Left lung (tissue), 10 donors: ENCODE results near the gene SUPT3H. TPM values are rescaled to one million over a fixed set of nuclear protein-coding genes. Genes with fewer than 3 reads are reported as not detected.

Experiments used
- ATAC-seq: fragments of 200-7000 bp; cut with Tn5 transposase; one replicate; pipeline ENCODE4 v1.9.1; 2020; ENCODE audit warnings: moderate library complexity
- DNase-seq, 4 donors: peaks; one replicate each; pipeline ENCODE4 v3.0.0-alpha.2; 2013 to 2020
- H3K27ac ChIP-seq, 2 donors: fragments of 200-600 bp; sonication (generic) in 1 of 2; one replicate each; pipeline versions ENCODE4 v1.5.0 to v1.8.0; 2020 to 2021
- H3K27me3 ChIP-seq, 2 donors: fragments of 200-600 bp; sonication (generic) in 1 of 2; one replicate each; pipeline versions ENCODE4 v1.5.0 to v1.8.0; 2020 to 2021
- H3K36me3 ChIP-seq, 2 donors: fragments of 200-600 bp; sonication (generic) in 1 of 2; one replicate each; pipeline versions ENCODE4 v1.5.0 to v1.8.0; 2020 to 2021
- H3K4me1 ChIP-seq, 2 donors: fragments of 200-600 bp; one replicate each; pipeline ENCODE4 v1.8.0; 2021
- H3K4me3 ChIP-seq, 2 donors: fragments of 200-600 bp; sonication (generic) in 1 of 2; one replicate each; pipeline versions ENCODE4 v1.5.0 to v1.8.0; 2020 to 2021; ENCODE audit warnings: mild to moderate bottlenecking in 1 of 2
- H3K9me3 ChIP-seq, 2 donors: fragments of 200-600 bp; sonication (generic) in 1 of 2; one replicate each; pipeline versions ENCODE4 v1.5.0 to v1.8.0; 2020 to 2021
- CTCF ChIP-seq, 2 donors: fragments of 200-600 bp; sonication (generic) in 1 of 2; IDR thresholded peaks; one replicate each; pipeline versions ENCODE4 v1.5.0 to v1.8.0; 2021; ENCODE audit warnings: antibody characterized with exemption in 2 of 2
- intact Hi-C, 2 donors: fragments of 100-400 bp; cut with DNase I; formaldehyde crosslinking; loops; one replicate each; pipeline versions ENCODE4 v1.11.2 to v1.14.2; 2022
- polyA plus RNA-seq, 6 donors: library from polyadenylated mRNA; unstranded; fragments of 120-200 nt; gene quantifications; one replicate each; pipeline ENCODE4 v1.2.1, GENCODE V29; 2013; ENCODE audit not compliant: insufficient read length in 6 of 6
- total RNA-seq, 2 donors: library from RNA; stranded (reverse); fragmentation: NEBNext Ultra II Directional; extraction: Animal tissue kit (Norgen Biotek cat#: 25700); gene quantifications; one replicate each; pipeline ENCODE4 v1.2.1, GENCODE V29; 2021
- donor health status: DM: no; HTN: yes; CAD: no.
- donor health status: DM: no; HTN: no; CAD: no.

Gene SUPT3H
- total and polyA plus RNA-seq, 8 donors: 4.7 to 33.0 (median 26.2) TPM

GRCh38 chr6:45078432-45078831, 299.3 kb downstream of the SUPT3H start:
- no peak for TF ChIP-seq CTCF (IDR thresholded peaks at IDR 0.05)
- Histone ChIP-seq H3K9me3 (peaks cover 0 to 23% of the 10 kb centered on the region in 2 donors), H3K4me3 (no peak overlapping the region), H3K27me3 (no peaks in the 10 kb centered on the region), H3K36me3 (no peaks in the 10 kb centered on the region), H3K27ac (no peak overlapping the region), H3K4me1 (no peaks in the 10 kb centered on the region)
- intact Hi-C loops: no loop called here
- DNase-seq: no peak
- ATAC-seq: no peak

DNA sequence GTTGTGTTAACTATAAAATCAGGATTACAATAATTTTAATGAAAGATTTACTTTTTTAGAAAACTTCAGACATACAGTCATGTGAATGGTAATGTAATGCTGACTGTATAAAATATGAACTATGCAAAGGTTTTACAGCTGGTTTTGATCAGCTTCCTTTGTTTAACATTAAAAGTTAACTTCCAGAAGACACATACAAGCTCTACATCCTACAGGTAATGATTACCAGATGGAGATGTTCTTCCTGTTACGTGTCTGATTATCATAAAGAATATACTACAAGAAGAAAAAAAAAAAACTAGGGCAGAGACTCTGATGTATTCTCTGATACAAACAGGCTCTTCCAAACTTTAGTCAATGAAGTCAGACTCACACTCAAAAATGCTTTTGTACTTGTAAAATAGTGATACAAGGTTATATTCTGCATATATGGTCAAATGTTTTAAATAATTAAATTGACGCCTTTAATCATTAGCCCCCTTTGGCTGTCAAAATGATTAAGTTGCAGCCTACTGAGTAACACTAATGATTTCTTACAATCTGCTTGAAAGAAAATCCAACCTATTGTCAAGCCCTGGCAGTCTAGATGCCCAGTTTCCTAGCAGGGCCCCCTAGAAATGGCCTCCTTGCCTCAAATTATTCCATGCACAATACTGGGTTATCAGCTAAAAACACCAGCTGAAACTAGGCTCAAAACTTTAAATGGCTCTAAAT, 301.4 kb downstream of the SUPT3H start:
- ATAC-seq (no peak), DNase-seq (no peak)
- intact Hi-C loops: no loop called here
- H3K9me3 ChIP-seq: peaks cover 0 to 23% of the 10 kb centered on the region in 2 donors
- no peak overlapping the region for H3K27ac ChIP-seq
- H3K4me3 ChIP-seq: no peak overlapping the region
- TF ChIP-seq CTCF (IDR thresholded peaks at IDR 0.05): no peak
- H3K27me3 ChIP-seq: no peaks in the 10 kb centered on the region
- no peaks in the 10 kb centered on the region for H3K36me3 ChIP-seq
- no peaks in the 10 kb centered on the region for H3K4me1 ChIP-seq

GRCh38 chr6:45075246-45075645, 302.5 kb downstream of the SUPT3H start:
- no peaks in the 10 kb centered on the region for H3K36me3 ChIP-seq
- ATAC-seq (peak; percentile 69), DNase-seq (no peak)
- peaks cover 0 to 23% of the 10 kb centered on the region in 2 donors for H3K9me3 ChIP-seq
- no peaks in the 10 kb centered on the region for H3K4me1 ChIP-seq
- TF ChIP-seq CTCF (IDR thresholded peaks at IDR 0.05): no peak
- intact Hi-C loops: no loop called here
- no peak overlapping the region for H3K4me3 ChIP-seq
- H3K27me3 ChIP-seq: no peaks in the 10 kb centered on the region
- H3K27ac ChIP-seq: no peak overlapping the region

DNA sequence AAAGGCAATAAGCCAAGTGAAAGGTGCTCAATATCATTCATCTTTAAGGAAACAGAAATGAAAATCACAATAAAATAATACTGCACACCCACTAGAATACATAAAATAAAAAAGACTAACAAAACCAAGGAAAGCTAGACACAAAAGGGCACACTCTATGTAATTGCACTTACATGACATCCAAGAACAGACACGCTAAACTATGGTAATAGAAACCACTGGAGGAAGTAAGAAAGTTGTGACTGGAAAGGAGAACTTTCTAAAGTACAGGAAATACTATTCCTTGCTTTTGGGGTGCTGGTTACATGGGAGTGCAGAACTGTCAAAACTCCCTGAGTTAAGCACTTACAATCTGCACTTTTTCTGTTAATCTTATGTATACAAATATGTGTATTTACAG, 303.3 kb downstream of the SUPT3H start:
- no peak overlapping the region for H3K27ac ChIP-seq

GRCh38 chr6:45073771-45074170, 304.0 kb downstream of the SUPT3H start:
- ATAC-seq: no peak
- no peak for DNase-seq
- Histone ChIP-seq H3K9me3 (peaks cover 0 to 11% of the 10 kb centered on the region in 2 donors), H3K27me3 (no peaks in the 10 kb centered on the region), H3K4me1 (no peaks in the 10 kb centered on the region), H3K4me3 (no peak overlapping the region), H3K36me3 (no peaks in the 10 kb centered on the region), H3K27ac (no peak overlapping the region)
- intact Hi-C loops: no loop called here
- no peak for TF ChIP-seq CTCF (IDR thresholded peaks at IDR 0.05)

More for the DNA sequence above, 303.3 kb downstream of the SUPT3H start:
- DNase-seq (no peak), ATAC-seq (no peak)
- Histone ChIP-seq H3K4me3 (no peak overlapping the region), H3K27me3 (no peaks in the 10 kb centered on the region), H3K4me1 (no peaks in the 10 kb centered on the region), H3K9me3 (peaks cover 0 to 17% of the 10 kb centered on the region in 2 donors), H3K36me3 (no peaks in the 10 kb centered on the region)
- intact Hi-C loops: no loop called here
- no peak for TF ChIP-seq CTCF (IDR thresholded peaks at IDR 0.05)
